Trophoblast cell (in vitro differentiated cells and primary cell): ENCODE results near the gene WDR31.

Source experiments
- DNase-seq, 2 donors: peaks; one replicate each; pipeline ENCODE4 v3.0.0-alpha.2; 2016
- H2AFZ ChIP-seq: 2 replicates; pipeline ENCODE4 v1.6.1; 2013; ENCODE audit warnings: low read length, moderate library complexity, mild to moderate bottlenecking; ENCODE audit not compliant: insufficient read depth, poor library complexity
- H2AK5ac ChIP-seq: 2 replicates; pipeline ENCODE4 v1.6.1; 2013; ENCODE audit warnings: mild to moderate bottlenecking, low read length
- H2BK120ac ChIP-seq: 2 replicates; pipeline ENCODE4 v1.6.1; 2013; ENCODE audit warnings: low read length, mild to moderate bottlenecking, moderate library complexity; ENCODE audit not compliant: insufficient read depth, poor library complexity
- H2BK12ac ChIP-seq: 2 replicates; pipeline ENCODE4 v1.6.1; 2013; ENCODE audit warnings: mild to moderate bottlenecking, low read length, moderate library complexity
- H2BK5ac ChIP-seq: 2 replicates; pipeline ENCODE4 v1.6.1; 2013; ENCODE audit warnings: low read length, low read depth, moderate library complexity, mild to moderate bottlenecking; ENCODE audit not compliant: poor library complexity
- H3K14ac ChIP-seq: 2 replicates; pipeline ENCODE4 v1.6.1; 2013; ENCODE audit warnings: mild to moderate bottlenecking, low read length
- H3K18ac ChIP-seq: 2 replicates; pipeline ENCODE4 v1.6.1; 2013; ENCODE audit warnings: mild to moderate bottlenecking, low read length
- H3K23ac ChIP-seq: 2 replicates; pipeline ENCODE4 v1.6.1; 2013; ENCODE audit warnings: low read length
- H3K27ac ChIP-seq: 2 replicates; pipeline ENCODE4 v1.5.1; 2013; ENCODE audit warnings: low read depth, mild to moderate bottlenecking, inconsistent platforms, low read length, moderate library complexity
- H3K27me3 ChIP-seq: 2 replicates; pipeline ENCODE4 v1.6.1; 2013; ENCODE audit warnings: inconsistent platforms, mild to moderate bottlenecking, low read length, moderate library complexity; ENCODE audit not compliant: insufficient read depth
- H3K36me3 ChIP-seq, 2 experiments: 1 replicate in 1 of 2; 2 replicates in 1 of 2; pipeline ENCODE4 v1.6.1; 2013; ENCODE audit warnings: low read length in 2 of 2, mild to moderate bottlenecking in 2 of 2, moderate library complexity in 1 of 2; ENCODE audit not compliant: insufficient read depth in 2 of 2, control insufficient read depth in 1 of 2
- H3K4ac ChIP-seq: 2 replicates; pipeline ENCODE4 v1.6.1; 2013; ENCODE audit warnings: low read depth, mild to moderate bottlenecking, low read length, moderate library complexity
- H3K4me1 ChIP-seq, 2 experiments: 1 replicate in 1 of 2; 2 replicates in 1 of 2; pipeline ENCODE4 v1.6.1; 2013; ENCODE audit warnings: low read length in 2 of 2, mild to moderate bottlenecking in 2 of 2, moderate library complexity in 1 of 2; ENCODE audit not compliant: insufficient read depth in 2 of 2, control insufficient read depth in 1 of 2
- H3K4me2 ChIP-seq: 2 replicates; pipeline ENCODE4 v1.6.1; 2013; ENCODE audit warnings: inconsistent platforms, mild to moderate bottlenecking, low read length, moderate library complexity
- H3K4me3 ChIP-seq: 2 replicates; pipeline ENCODE4 v1.5.1; 2013; ENCODE audit warnings: mild to moderate bottlenecking, low read depth, low read length, inconsistent platforms
- H3K79me1 ChIP-seq: one replicate; pipeline ENCODE4 v1.6.1; 2013; ENCODE audit warnings: low read length
- H3K79me2 ChIP-seq: 2 replicates; pipeline ENCODE4 v1.6.1; 2013; ENCODE audit warnings: low read length, mild to moderate bottlenecking; ENCODE audit not compliant: control insufficient read depth, insufficient read depth, poor library complexity
- H3K9ac ChIP-seq: 2 replicates; pipeline ENCODE4 v1.6.1; 2013; ENCODE audit warnings: mild to moderate bottlenecking, low read length
- H3K9me3 ChIP-seq: 2 replicates; pipeline ENCODE4 v1.6.1; 2013; ENCODE audit warnings: low read depth, mild to moderate bottlenecking, control low read depth, inconsistent platforms, low read length; ENCODE audit not compliant: insufficient read depth
- H4K12ac ChIP-seq: 2 replicates; pipeline ENCODE4 v1.6.1; 2013; ENCODE audit warnings: low read depth, mild to moderate bottlenecking, low read length, moderate library complexity
- H4K8ac ChIP-seq: 2 replicates; pipeline ENCODE4 v1.6.1; 2013; ENCODE audit warnings: low read depth, mild to moderate bottlenecking, low read length, moderate library complexity
- H4K91ac ChIP-seq: one replicate; pipeline ENCODE4 v1.6.1; 2013; ENCODE audit warnings: low read depth, mild to moderate bottlenecking, low read length, moderate library complexity
- WGBS: extraction: QIAGEN DNeasy Blood & Tissue Kit; methylation state at CpG from one replicate; pipeline ENCODE4 v1.1.7; 2013; ENCODE audit warnings: missing lambda C conversion rate; ENCODE audit not compliant: insufficient read length, insufficient coverage; ENCODE audit errors: extremely low coverage; 5-methylcytosine and 5-hydroxymethylcytosine counted together

The WDR31 gene

GRCh38 chr9:113281356-113281755, 58.7 kb downstream of the WDR31 start:
- no peak overlapping the region for H4K91ac ChIP-seq
- no peaks in the 10 kb centered on the region for H3K9me3 ChIP-seq
- H2BK12ac ChIP-seq = no peak overlapping the region
- WGBS = no CpG with 5 or more reads among the region's 4 CpGs
- no peak overlapping the region for H2BK5ac ChIP-seq
- H4K12ac ChIP-seq = no peak overlapping the region
- no peaks in the 10 kb centered on the region for H3K79me2 ChIP-seq
- no peak overlapping the region for H3K23ac ChIP-seq
- H3K18ac ChIP-seq = no peak overlapping the region
- H3K36me3 ChIP-seq = peaks cover 30 to 61% of the 10 kb centered on the region in 2 experiments
- no peak overlapping the region for H3K4me3 ChIP-seq
- no peaks in the 10 kb centered on the region for H3K27me3 ChIP-seq
- DNase-seq = no peak
- H4K8ac ChIP-seq = no peak overlapping the region
- H3K27ac ChIP-seq = no peak overlapping the region
- no peak overlapping the region for H3K14ac ChIP-seq
- H3K79me1 ChIP-seq = no peaks in the 10 kb centered on the region
- no peak overlapping the region for H2AK5ac ChIP-seq
- H2AFZ ChIP-seq = no peak overlapping the region
- peaks cover 0 to 1% of the 10 kb centered on the region in 2 experiments for H3K4me1 ChIP-seq
- no peak overlapping the region for H3K9ac ChIP-seq
- H3K4me2 ChIP-seq = no peak overlapping the region
- H2BK120ac ChIP-seq = no peak overlapping the region
- no peak overlapping the region for H3K4ac ChIP-seq

GRCh38 chr9:113278840-113279239, 61.2 kb downstream of the WDR31 start:
- no peak overlapping the region for H2AFZ ChIP-seq
- H4K12ac ChIP-seq = no peak overlapping the region
- no peak overlapping the region for H3K4me2 ChIP-seq
- peaks cover 4% of the 10 kb centered on the region for H3K79me2 ChIP-seq
- no peaks in the 10 kb centered on the region for H3K9me3 ChIP-seq
- H3K27ac ChIP-seq = no peak overlapping the region
- H2AK5ac ChIP-seq = no peak overlapping the region
- no peak overlapping the region for H2BK5ac ChIP-seq
- H3K4me3 ChIP-seq = no peak overlapping the region
- peaks cover 0 to 3% of the 10 kb centered on the region in 2 experiments for H3K4me1 ChIP-seq
- no CpG with 5 or more reads among the region's 4 CpGs for WGBS
- no peaks in the 10 kb centered on the region for H3K27me3 ChIP-seq
- H3K9ac ChIP-seq = no peak overlapping the region
- no peak overlapping the region for H2BK12ac ChIP-seq
- no peak overlapping the region for H3K18ac ChIP-seq
- H3K4ac ChIP-seq = no peak overlapping the region
- peaks cover 9% of the 10 kb centered on the region for H3K79me1 ChIP-seq
- H3K36me3 ChIP-seq = peaks cover 27 to 45% of the 10 kb centered on the region in 2 experiments
- H4K91ac ChIP-seq = no peak overlapping the region
- no peak for DNase-seq
- no peak overlapping the region for H3K23ac ChIP-seq
- no peak overlapping the region for H4K8ac ChIP-seq
- H3K14ac ChIP-seq = no peak overlapping the region
- H2BK120ac ChIP-seq = no peak overlapping the region

GRCh38 chr9:113275157-113276131, 64.6 kb downstream of the WDR31 start, which contains the start of the genes CDC26 and PRPF4:
Gene CDC26, minus strand, starts transcription at chr9:113275572. Its CDS starts 3,065 bp downstream, at chr9:113272507.
Gene PRPF4, plus strand, starts transcription at chr9:113275658. Its CDS starts 86 bp downstream, at chr9:113275744.
- Histone ChIP-seq H2BK12ac (no peak within 1 kb of the TSS), H3K18ac (peak within 1 kb of the TSS; percentile 88), H4K8ac (peak within 1 kb of the TSS; percentile 83), H3K79me2 (peaks cover 4% of the 10 kb centered on the region), H3K4ac (peak within 1 kb of the TSS; percentile 89), H3K4me2 (peak within 1 kb of the TSS; percentile 88), H3K79me1 (peaks cover 9% of the 10 kb centered on the region), H3K14ac (peak within 1 kb of the TSS; percentile 54), H3K9me3 (no peaks in the 10 kb centered on the region), H2BK120ac (peak within 1 kb of the TSS; percentile 62), H3K4me1 (peaks cover 0 to 3% of the 10 kb centered on the region in 2 experiments), H2AFZ (peak within 1 kb of the TSS; percentile 50), H3K36me3 (peaks cover 20 to 38% of the 10 kb centered on the region in 2 experiments), H3K9ac (peak within 1 kb of the TSS; percentile 99), H3K27me3 (no peaks in the 10 kb centered on the region), H3K27ac (peak within 1 kb of the TSS; percentile 45), H2BK5ac (peak within 1 kb of the TSS; percentile 77), H3K4me3 (peak within 1 kb of the TSS; percentile 98), H3K23ac (no peak within 1 kb of the TSS), H4K12ac (peak within 1 kb of the TSS; percentile 74), H2AK5ac (peak within 1 kb of the TSS; percentile 8), H4K91ac (peak within 1 kb of the TSS; percentile 67)
- peak; percentile 98 for DNase-seq
- no CpG with 5 or more reads among the region's 63 CpGs for WGBS

DNA sequence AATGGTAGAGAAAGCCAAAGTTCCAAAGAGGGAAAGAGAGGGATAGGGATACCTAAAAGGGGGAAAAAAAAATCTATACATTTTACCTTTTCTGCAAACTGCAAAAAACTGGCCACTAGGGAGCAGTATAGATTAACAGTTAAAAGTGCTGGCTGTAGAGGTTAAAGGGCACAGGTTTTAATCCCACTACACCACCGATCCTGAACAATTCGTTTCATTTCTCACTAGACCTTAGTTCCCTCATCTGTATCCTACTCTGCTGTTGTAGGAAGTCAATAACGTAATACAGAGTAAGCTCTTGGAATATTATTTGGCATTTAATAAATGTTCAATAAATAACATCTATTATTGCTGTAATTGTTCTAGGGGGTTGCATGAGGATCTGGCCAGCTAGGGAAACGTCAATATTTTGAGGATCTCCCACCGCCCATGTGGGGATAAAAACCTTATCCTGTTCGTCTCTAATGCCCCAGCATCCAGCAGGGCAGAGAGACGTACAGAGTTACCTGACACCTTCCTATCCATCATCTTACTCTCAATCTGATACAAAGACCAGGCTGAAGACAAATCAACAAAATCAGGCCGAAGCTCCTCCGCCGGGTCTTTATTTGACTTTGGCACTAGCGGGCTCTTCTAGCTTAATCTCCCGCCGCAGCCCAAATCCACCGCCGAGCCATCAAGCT, 65.5 kb downstream of the WDR31 start:
- peak overlapping the region; percentile 77 for H2BK5ac ChIP-seq
- peak overlapping the region; percentile 72 for H3K4me3 ChIP-seq
- H3K4ac ChIP-seq = peak overlapping the region; percentile 41
- no peak overlapping the region for H2AK5ac ChIP-seq
- H2BK120ac ChIP-seq = peak overlapping the region; percentile 38
- H2BK12ac ChIP-seq = no peak overlapping the region
- no peak overlapping the region for H3K9ac ChIP-seq
- H3K23ac ChIP-seq = no peak overlapping the region
- peaks cover 9% of the 10 kb centered on the region for H3K79me1 ChIP-seq
- H3K14ac ChIP-seq = peak overlapping the region; percentile 40
- H3K4me1 ChIP-seq = peaks cover 0 to 3% of the 10 kb centered on the region in 2 experiments
- peak overlapping the region; percentile 48 for H2AFZ ChIP-seq
- H3K79me2 ChIP-seq = peaks cover 4% of the 10 kb centered on the region
- no peaks in the 10 kb centered on the region for H3K9me3 ChIP-seq
- WGBS = no CpG with 5 or more reads among the region's 15 CpGs
- H3K27me3 ChIP-seq = no peaks in the 10 kb centered on the region
- peak; percentile 27 to 93 for DNase-seq
- H4K12ac ChIP-seq = peak overlapping the region; percentile 74
- no peak overlapping the region for H4K91ac ChIP-seq
- peak overlapping the region; percentile 45 for H3K27ac ChIP-seq
- no peak overlapping the region for H3K18ac ChIP-seq
- peaks cover 22 to 37% of the 10 kb centered on the region in 2 experiments for H3K36me3 ChIP-seq
- H3K4me2 ChIP-seq = peak overlapping the region; percentile 88
- peak overlapping the region; percentile 83 for H4K8ac ChIP-seq
